Prostate gland (tissue), 2 donors: ENCODE data around the gene ILDR1.

Experiments used
- CTCF ChIP-seq, 4 experiments: fragments of 200-600 bp in 2 of 4; fragments of 450-650 bp in 2 of 4; sonication (generic) in 2 of 4; IDR thresholded peaks; 1 replicate in 3 of 4; 2 replicates in 1 of 4; pipeline ENCODE4 v1.5.1; 2016 to 2019; ENCODE audit warnings: antibody characterized with exemption in 4 of 4, mild to moderate bottlenecking in 2 of 4, moderate library complexity in 2 of 4
- POLR2A ChIP-seq: fragments of 450-650 bp; IDR thresholded peaks from one replicate; pipeline ENCODE4 v1.6.1; 2016; ENCODE audit warnings: antibody characterized with exemption, mild to moderate bottlenecking
- POLR2AphosphoS5 ChIP-seq: sonication (generic); formaldehyde crosslinking; IDR thresholded peaks from one replicate; pipeline ENCODE4 v1.6.1; 2017; ENCODE audit warnings: antibody characterized with exemption

GRCh38 chr3:122032531-122032930 is 10.5 kb upstream of the ILDR1 start:
- TF ChIP-seq POLR2A (no peak), CTCF (IDR thresholded peaks at IDR 0.05) (no peak), POLR2AphosphoS5 (no peak)
